Gastroesophageal sphincter (tissue), 3 donors: Measurements from ENCODE around the gene ARSK.

Source experiments
- EP300 ChIP-seq: sonication (generic); formaldehyde crosslinking; IDR thresholded peaks from one replicate; pipeline ENCODE4 v1.6.1; 2017; ENCODE audit warnings: antibody characterized with exemption, mild to moderate bottlenecking
- POLR2A ChIP-seq, 2 donors: fragments of 450-650 bp; IDR thresholded peaks; one replicate each; pipeline ENCODE4 v1.6.1; 2017; ENCODE audit warnings: antibody characterized with exemption in 2 of 2, mild to moderate bottlenecking in 2 of 2, moderate library complexity in 1 of 2
- POLR2AphosphoS5 ChIP-seq: sonication (generic); formaldehyde crosslinking; IDR thresholded peaks from one replicate; pipeline ENCODE4 v1.6.1; 2017; ENCODE audit warnings: antibody characterized with exemption
- TF ChIP-seq, protein P1 (sequence below), 4 experiments: fragments of 200-600 bp in 2 of 4; fragments of 450-650 bp in 2 of 4; sonication (generic) in 1 of 4; IDR thresholded peaks; one replicate each; pipeline ENCODE4 v1.5.1; 2017 to 2019; ENCODE audit warnings: antibody characterized with exemption in 4 of 4, mild to moderate bottlenecking in 2 of 4, moderate library complexity in 2 of 4

DNA sequence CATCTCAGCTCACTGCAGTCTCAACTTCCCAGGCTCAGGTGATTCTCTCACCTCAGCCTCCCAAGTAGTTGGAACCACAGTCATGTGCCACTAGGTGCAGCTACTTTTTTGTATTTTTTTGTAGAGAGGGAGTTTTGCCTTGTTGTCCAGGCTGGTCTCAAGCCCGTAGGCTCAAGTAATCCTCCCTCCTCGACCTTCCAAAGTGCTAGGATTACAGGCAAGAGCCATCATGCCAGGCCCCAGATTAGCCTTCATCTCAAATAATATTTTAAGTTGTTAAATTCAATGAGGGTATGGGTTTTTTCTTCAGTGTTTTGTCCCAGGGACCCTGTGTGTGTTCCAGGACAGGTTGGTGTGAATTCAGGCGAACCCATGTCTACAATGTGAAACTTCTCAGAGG lies 79.2 kb downstream of the ARSK start:
- TF ChIP-seq POLR2A (IDR thresholded peaks at IDR 0.05) (no peak), POLR2AphosphoS5 (no peak), EP300 (no peak)
- TF ChIP-seq, protein P1, sequence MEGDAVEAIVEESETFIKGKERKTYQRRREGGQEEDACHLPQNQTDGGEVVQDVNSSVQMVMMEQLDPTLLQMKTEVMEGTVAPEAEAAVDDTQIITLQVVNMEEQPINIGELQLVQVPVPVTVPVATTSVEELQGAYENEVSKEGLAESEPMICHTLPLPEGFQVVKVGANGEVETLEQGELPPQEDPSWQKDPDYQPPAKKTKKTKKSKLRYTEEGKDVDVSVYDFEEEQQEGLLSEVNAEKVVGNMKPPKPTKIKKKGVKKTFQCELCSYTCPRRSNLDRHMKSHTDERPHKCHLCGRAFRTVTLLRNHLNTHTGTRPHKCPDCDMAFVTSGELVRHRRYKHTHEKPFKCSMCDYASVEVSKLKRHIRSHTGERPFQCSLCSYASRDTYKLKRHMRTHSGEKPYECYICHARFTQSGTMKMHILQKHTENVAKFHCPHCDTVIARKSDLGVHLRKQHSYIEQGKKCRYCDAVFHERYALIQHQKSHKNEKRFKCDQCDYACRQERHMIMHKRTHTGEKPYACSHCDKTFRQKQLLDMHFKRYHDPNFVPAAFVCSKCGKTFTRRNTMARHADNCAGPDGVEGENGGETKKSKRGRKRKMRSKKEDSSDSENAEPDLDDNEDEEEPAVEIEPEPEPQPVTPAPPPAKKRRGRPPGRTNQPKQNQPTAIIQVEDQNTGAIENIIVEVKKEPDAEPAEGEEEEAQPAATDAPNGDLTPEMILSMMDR (IDR thresholded peaks at IDR 0.05): no peak
